ENCODE measurements around the gene PACRG. TPM values are rescaled to one million over a fixed set of nuclear protein-coding genes. Genes with fewer than 3 reads are reported as not detected.

The PACRG gene
- total RNA-seq, 1 experiment from 2014 or later, result not detected

- DNase-seq, result no peak
- no TSS peak for BruUV-seq (replicated peaks)
- ChIA-PET POLR2A (no interaction called here), CTCF (no interaction called here)
- intact Hi-C loops (cut with micrococcal nuclease; ENCODE audit: unreplicated experiment), result no loop called here
- no peaks in the 10 kb centered on the region for H3K27me3 ChIP-seq (replicated peaks; ENCODE audit: control insufficient read depth, insufficient read depth, low read length)
- Mint-ChIP-seq H3K4me3 (ENCODE audit: unreplicated experiment) (no peak overlapping the region), H3K4me1 (ENCODE audit: low read depth, unreplicated experiment) (no peaks in the 10 kb centered on the region), H3K27ac (ENCODE audit: unreplicated experiment) (no peak overlapping the region), H3K36me3 (ENCODE audit: insufficient read depth, unreplicated experiment) (no peaks in the 10 kb centered on the region), H3K9me3 (ENCODE audit: unreplicated experiment) (no peaks in the 10 kb centered on the region), H3K27me3 (ENCODE audit: insufficient read depth, unreplicated experiment) (peaks cover 18% of the 10 kb centered on the region)
- H3K4me3 ChIP-seq (ENCODE audit: low read depth, low read length), result no peak overlapping the region
- TF ChIP-seq CTCF (IDR thresholded peaks at IDR 0.05; ENCODE audit: insufficient read depth in 1 of 2, low read depth in 1 of 2, low read length in 1 of 2, severe bottlenecking in 1 of 2, unreplicated experiment in 1 of 2), result no peak
- no peaks in the 10 kb centered on the region for H3K9me3 ChIP-seq
- no peaks in the 10 kb centered on the region for H3K4me1 ChIP-seq
- H3K36me3 ChIP-seq (ENCODE audit: control insufficient read depth, insufficient read depth, low read length), result no peaks in the 10 kb centered on the region
Observed at GRCh38 chr6:162862462-162862861, 134.7 kb downstream of the PACRG start.

- ChIA-PET CTCF (no interaction called here), POLR2A (no interaction called here)
- peaks cover 18% of the 10 kb centered on the region for H3K27me3 Mint-ChIP-seq (ENCODE audit: insufficient read depth, unreplicated experiment)
- DNase-seq, result no peak
- no peak overlapping the region for H3K27ac Mint-ChIP-seq (ENCODE audit: unreplicated experiment)
- Histone ChIP-seq H3K4me3 (ENCODE audit: low read depth, low read length) (no peak overlapping the region), H3K9me3 (no peaks in the 10 kb centered on the region), H3K4me1 (no peaks in the 10 kb centered on the region), H3K27me3 (replicated peaks; ENCODE audit: control insufficient read depth, insufficient read depth, low read length) (no peaks in the 10 kb centered on the region), H3K36me3 (ENCODE audit: control insufficient read depth, insufficient read depth, low read length) (no peaks in the 10 kb centered on the region)
- no peaks in the 10 kb centered on the region for H3K36me3 Mint-ChIP-seq (ENCODE audit: insufficient read depth, unreplicated experiment)
- BruUV-seq (replicated peaks), result no TSS peak
- no peak overlapping the region for H3K4me3 Mint-ChIP-seq (ENCODE audit: unreplicated experiment)
- intact Hi-C loops (cut with micrococcal nuclease; ENCODE audit: unreplicated experiment), result no loop called here
- H3K4me1 Mint-ChIP-seq (ENCODE audit: low read depth, unreplicated experiment), result no peaks in the 10 kb centered on the region
- TF ChIP-seq CTCF (IDR thresholded peaks at IDR 0.05; ENCODE audit: insufficient read depth in 1 of 2, low read depth in 1 of 2, low read length in 1 of 2, severe bottlenecking in 1 of 2, unreplicated experiment in 1 of 2), result no peak
- no peaks in the 10 kb centered on the region for H3K9me3 Mint-ChIP-seq (ENCODE audit: unreplicated experiment)
Observed at GRCh38 chr6:162862941-162863340, 135.2 kb downstream of the PACRG start.

GRCh38 chr6:162863821-162864220 lies 136.0 kb downstream of the PACRG start:
- intact Hi-C loops (cut with micrococcal nuclease; ENCODE audit: unreplicated experiment), result no loop called here
- H3K27ac Mint-ChIP-seq (ENCODE audit: unreplicated experiment), result no peak overlapping the region
- no peak overlapping the region for H3K4me3 Mint-ChIP-seq (ENCODE audit: unreplicated experiment)
- Histone ChIP-seq H3K36me3 (ENCODE audit: control insufficient read depth, insufficient read depth, low read length) (no peaks in the 10 kb centered on the region), H3K27me3 (replicated peaks; ENCODE audit: control insufficient read depth, insufficient read depth, low read length) (no peaks in the 10 kb centered on the region), H3K4me1 (no peaks in the 10 kb centered on the region), H3K9me3 (no peaks in the 10 kb centered on the region), H3K4me3 (ENCODE audit: low read depth, low read length) (no peak overlapping the region)
- no TSS peak for BruUV-seq (replicated peaks)
- TF ChIP-seq CTCF (IDR thresholded peaks at IDR 0.05; ENCODE audit: insufficient read depth in 1 of 2, low read depth in 1 of 2, low read length in 1 of 2, severe bottlenecking in 1 of 2, unreplicated experiment in 1 of 2), result no peak
- H3K27me3 Mint-ChIP-seq (ENCODE audit: insufficient read depth, unreplicated experiment), result peaks cover 18% of the 10 kb centered on the region
- H3K36me3 Mint-ChIP-seq (ENCODE audit: insufficient read depth, unreplicated experiment), result no peaks in the 10 kb centered on the region
- H3K9me3 Mint-ChIP-seq (ENCODE audit: unreplicated experiment), result no peaks in the 10 kb centered on the region
- DNase-seq, result no peak
- no peaks in the 10 kb centered on the region for H3K4me1 Mint-ChIP-seq (ENCODE audit: low read depth, unreplicated experiment)
- ChIA-PET CTCF (no interaction called here), POLR2A (no interaction called here)

All from Caco-2 (cell line).